GM12891 (cell line): ENCODE measurements around the gene CASP10.
A peak's percentile ranks its signal among the peaks of the same experiment; 100 is the strongest.

ENCODE experiments used
- PAX5 ChIP-seq: IDR thresholded peaks from 2 replicates; pipeline ENCODE4 v1.6.1; 2011; ENCODE audit warnings: low read length, moderate library complexity, mild to moderate bottlenecking; ENCODE audit not compliant: insufficient read depth, severe bottlenecking
- POLR2A ChIP-seq: IDR thresholded peaks from 2 replicates; pipeline ENCODE4 v1.6.1; 2011; ENCODE audit warnings: low read depth, low read length, control low read depth
- POLR2AphosphoS5 ChIP-seq: IDR thresholded peaks from 2 replicates; pipeline ENCODE4 v1.6.1; 2011; ENCODE audit warnings: low read depth, low read length, control low read depth
- POU2F2 ChIP-seq: IDR thresholded peaks from 2 replicates; pipeline ENCODE4 v1.6.1; 2011; ENCODE audit warnings: low read depth, mild to moderate bottlenecking, control low read depth, low read length, moderate library complexity
- SPI1 ChIP-seq: IDR thresholded peaks from 2 replicates; pipeline ENCODE4 v1.6.1; 2011; ENCODE audit warnings: low read depth, low read length, control low read depth
- TAF1 ChIP-seq: IDR thresholded peaks from 2 replicates; pipeline ENCODE4 v1.6.1; 2011; ENCODE audit warnings: low read depth, low read length, control low read depth

DNA sequence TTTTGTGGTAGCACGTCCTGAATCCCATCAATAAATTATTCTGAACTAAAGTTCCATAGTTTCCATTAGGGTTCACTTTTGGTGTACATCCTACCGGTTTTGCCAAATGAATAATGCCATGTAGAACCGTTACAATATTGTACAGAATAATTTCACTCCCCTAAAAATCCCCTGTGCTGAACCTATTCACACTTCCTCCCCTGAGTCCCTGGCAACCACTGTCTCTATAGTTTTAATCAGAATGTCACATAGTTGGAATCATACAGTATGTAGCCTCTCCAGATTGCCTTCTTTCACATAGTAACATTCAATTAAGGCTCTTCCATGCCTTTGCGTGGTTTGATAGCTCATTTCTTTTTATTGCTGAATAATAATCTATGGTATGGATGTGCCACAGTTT is 67.8 kb downstream of the CASP10 start:
- TF ChIP-seq PAX5: no peak
- TF ChIP-seq POU2F2: no peak
- TF ChIP-seq POLR2A: no peak
- TF ChIP-seq SPI1: peak; percentile 83
- no peak for TF ChIP-seq POLR2AphosphoS5
- no peak for TF ChIP-seq TAF1
